GOT3 (cell line): ENCODE data around the gene CDC45.

ENCODE experiments used
- DNase-seq: peaks from one replicate; lab custom pipeline; 2025; ENCODE audit warnings: mixed read lengths; lab: John Stamatoyannopoulos, UW

CDC45 gene

GRCh38 chr22:19516378-19517170, 36.9 kb downstream of the CDC45 start:
- no peak for DNase-seq

GRCh38 chr22:19517171-19517500, 37.4 kb downstream of the CDC45 start:
- no peak for DNase-seq

- DNase-seq: no peak
Measured at GRCh38 chr22:19517919-19518611, 38.3 kb downstream of the CDC45 start.

DNA sequence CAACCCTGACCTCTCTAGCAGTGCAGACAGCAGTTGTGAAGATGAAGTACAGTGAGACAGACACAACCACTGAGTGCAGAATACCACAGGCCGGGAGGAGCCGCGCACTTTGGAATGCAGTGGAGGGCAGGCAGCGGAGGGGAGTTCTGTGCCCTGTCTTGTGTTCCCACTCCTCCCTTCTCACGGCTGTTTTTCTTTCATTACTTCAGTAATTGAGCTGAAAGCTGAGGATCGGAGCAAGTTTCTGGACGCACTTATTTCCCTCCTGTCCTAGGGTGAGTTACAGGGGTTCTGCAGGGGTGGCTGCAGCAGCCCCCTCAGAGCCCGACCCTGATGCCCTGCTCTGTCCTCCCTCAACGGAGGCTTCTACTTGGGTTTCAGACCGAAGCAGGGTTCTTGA, 38.9 kb downstream of the CDC45 start:
- DNase-seq: no peak

DNA sequence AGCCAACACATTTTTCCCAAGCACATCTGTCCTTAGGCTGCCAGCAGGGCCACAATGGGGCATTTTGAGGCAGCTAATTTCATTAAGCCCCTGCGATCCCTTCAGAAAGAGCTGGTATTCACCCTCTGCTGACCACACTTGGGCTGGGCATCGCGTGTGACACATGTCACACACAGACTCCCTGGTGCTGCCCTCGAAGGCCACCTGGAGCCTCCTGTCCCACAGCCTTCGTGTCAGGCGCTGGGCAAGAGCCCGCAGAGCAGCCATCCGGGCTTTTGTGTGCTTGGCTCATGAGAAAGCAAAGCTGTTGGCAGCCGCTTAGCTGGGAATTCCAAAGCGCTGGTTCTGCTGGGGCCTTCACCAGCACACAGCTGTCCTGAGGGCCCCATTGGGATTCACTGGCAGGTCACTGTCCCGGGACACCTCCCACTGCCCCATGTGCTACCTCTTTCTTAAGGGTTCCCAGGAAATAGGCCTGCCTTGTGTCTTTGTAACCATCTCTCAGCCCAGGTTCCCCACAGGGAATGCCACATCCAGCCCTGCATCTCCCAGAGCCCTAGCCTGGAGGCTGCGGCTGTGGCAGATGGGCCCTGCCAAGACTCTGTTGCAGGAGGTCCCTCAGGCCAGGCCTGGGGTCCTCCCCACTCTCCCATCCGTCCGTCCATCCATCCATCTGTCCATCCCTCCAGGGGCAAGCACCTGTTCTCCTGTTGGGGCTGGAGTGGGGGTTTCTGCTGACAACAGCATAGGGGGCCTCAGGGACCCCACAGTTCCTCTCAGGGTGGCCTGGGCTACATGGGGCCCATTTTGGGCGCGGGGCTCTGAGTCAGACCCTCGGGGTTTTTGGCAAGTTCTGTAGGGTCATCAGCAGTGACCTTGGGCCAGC, 39.6 kb downstream of the CDC45 start:
- no peak for DNase-seq

DNA sequence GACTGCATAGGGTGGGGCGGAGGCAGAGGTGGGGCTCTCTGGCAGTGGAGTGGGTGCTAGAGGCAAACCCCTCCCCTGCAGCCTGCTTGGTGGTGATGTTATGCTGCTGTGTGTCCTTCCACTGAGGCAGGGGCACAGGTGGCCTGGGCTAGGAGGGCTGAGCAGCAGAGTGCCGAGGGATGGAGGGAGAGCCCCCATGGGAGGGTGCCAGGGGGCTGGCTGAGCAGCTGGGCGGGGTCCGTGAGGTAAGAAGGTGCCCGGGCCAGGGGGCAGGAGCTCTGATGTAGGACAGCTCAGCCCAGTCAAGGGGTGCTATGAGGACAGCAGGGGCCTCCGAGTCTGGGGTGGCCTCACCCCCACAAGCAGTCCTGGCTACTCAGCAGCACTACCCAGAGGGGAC, 40.3 kb downstream of the CDC45 start:
- no peak for DNase-seq

- DNase-seq: no peak
Measured at GRCh38 chr22:19520566-19521305, 41.0 kb downstream of the CDC45 start.

- no peak for DNase-seq
Measured at GRCh38 chr22:19522190-19522880, 42.6 kb downstream of the CDC45 start.

DNA sequence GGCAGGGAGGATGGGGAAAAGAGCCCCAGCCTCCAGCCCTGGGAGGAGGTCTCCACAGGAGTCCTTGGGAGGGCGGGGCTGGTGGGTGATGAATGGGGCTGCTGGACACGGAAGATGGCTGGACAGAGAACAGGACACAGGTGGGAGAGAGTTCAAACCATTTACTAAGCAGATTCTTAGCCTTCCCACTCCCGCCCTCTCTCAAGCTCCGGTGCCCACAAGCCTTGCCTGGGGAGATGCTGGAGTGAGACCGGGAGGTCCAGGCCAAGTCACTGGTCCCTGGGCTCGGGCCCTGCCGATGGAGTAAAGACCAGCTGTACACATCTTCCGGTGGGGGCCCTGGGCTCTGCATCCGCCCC, 43.1 kb downstream of the CDC45 start:
- DNase-seq: no peak

- DNase-seq: no peak
Measured at GRCh38 chr22:19523240-19524169, 43.8 kb downstream of the CDC45 start.

DNA sequence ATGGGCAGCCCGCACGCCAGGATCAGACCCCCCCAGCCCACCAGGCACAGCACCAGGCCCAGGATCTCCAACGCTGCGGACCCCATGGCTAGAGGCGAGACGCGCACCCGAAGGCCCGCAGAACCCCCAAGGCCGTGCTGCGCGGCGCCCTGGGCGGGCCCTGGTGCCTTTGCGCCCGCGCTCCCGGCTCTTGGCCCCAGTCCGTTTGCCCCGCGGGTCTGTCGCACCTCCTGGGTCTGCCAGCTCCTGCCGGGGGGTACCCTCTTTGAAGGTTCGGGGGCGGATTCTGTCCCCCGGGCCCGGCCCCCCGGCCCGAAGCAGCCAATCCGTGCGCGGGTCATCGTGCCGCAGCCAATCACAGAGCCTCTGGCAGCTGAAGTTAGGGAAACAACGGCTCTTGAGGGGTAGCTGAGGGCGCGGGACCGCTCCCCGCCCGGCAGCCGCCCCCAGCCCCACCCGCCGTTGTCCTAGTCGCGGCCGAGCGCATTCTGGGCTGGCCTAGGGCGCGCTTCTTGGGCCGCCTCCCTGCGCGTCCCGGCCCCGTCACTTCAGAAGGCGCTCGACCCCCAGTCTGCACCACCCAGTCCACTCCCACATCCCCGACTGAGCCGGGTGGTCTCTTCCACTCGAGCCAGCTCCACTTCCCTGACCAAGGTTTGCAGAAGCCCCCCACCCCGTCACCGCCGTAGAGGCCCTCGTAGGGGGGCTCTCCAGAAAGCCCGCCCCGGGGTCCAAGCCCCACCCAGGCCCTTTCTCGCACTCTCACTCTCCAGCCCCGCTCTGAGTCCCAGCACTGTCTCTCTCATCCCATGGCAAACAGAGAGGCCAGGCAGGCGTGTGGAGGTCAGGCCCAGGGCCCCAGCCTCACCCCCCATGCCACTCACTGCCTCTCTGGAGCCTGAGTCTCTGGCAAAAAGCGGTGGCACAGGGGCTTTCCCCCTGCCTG, 44.7 kb downstream of the CDC45 start, which contains the start of gene CLDN5:
Gene CLDN5 (minus strand): TSS at position 241 of the 946 bp plus-strand sequence. CDS start 155 bp downstream, at position 86.
- DNase-seq: no peak

DNA sequence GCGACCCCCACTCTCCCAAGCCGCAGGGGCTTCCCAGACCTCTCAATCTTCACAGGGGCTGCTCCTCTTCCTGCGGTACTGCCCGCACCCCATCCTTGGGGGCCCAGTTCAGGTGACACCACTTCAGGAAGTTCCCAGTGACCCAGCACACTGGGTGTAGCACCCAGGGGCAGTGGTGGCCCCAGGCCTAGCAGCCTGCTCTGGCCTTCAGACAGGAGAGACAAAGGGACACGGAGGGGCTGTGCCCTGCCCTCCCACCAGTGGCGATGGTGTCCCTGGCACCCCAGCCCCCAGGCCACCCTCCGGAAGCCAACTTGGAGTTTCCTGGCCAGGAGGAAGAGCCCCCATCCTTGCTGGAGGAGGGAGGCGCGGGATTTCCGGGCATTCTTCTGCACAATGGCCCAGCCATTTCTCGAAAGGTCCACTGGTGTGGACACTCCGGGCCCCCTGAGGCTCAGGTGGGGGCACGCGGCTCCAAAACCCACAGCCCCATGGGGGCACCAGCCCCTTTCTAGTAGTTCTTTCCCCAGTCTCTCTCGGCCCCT, 45.5 kb downstream of the CDC45 start:
- DNase-seq: no peak

DNA sequence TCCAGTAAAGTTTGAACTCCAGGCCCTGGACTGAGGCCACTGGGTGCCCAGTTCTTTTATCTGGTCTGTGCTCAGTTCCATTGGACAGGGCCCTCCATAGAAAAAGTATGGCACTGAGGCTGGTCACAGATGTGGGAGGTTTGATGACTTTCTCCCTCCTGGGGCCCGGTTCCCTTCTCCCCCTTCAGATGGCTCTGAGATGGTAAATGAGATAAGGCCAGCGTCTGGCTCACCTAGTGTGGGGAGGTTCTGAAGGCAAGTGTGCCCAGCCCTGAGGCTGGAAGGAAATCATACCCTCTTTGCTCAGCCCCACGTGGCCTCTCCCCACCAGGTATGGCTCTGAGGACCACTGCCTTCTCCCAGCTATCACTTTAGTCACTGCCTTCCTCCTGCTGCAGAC, 45.9 kb downstream of the CDC45 start:
- DNase-seq: no peak

GRCh38 chr22:19526076-19526701, 46.5 kb downstream of the CDC45 start:
- DNase-seq: no peak

GRCh38 chr22:19526702-19527111, 47.0 kb downstream of the CDC45 start:
- no peak for DNase-seq

DNA sequence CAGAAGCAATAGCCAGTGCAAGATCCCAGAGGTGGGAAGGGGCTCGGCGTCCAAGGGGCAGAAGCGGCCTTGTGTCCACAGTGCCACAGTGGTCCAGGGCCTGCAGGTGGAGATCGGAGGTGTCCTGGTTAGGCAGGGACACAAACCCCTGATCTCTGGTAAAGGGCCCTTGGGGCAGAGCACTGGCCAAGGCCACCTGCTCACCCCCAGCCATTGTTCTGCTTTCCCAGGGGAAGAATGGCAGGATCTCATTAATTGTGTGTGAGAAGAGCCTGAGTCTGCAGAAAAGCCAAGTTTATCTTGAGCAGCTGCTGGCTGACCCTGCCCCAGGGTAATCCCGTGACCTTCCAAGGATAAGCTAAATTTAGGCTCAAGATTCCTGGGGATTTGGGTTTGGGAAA, 47.6 kb downstream of the CDC45 start:
- DNase-seq: no peak

DNA sequence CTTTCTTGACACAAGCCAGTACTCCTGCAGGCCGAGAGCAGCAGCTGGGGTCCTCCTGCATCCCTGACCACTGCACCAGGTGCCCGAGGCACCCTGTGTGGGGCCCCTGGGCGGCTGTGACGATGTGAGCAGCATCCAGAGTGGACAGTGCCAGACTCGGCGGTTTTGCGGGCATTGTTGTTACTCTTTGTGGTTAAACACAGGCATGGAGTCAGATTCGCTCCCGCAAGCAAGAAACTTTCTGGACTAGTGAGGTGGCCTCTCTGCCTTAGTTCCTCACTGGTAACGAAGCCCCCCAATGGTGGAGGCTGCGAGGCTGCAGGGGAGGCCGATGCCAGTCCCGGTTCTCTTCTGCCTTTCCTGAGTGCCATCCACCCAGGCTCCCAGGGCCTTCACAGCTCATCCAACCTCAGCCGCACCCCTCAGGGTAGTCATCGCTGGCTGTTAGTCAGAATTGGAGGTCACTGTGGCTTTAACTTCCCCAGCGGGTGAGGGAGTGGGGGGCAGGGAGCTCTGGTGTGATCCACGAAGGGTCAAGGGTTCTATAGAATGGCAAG, 48.2 kb downstream of the CDC45 start:
- no peak for DNase-seq

GRCh38 chr22:19529811-19530210, 50.1 kb downstream of the CDC45 start:
- no peak for DNase-seq
